ENCODE data around the gene CDH4.

CDH4 gene

GRCh38 chr20:61776491-61777075 is 524.5 kb downstream of the CDH4 start:
- Histone ChIP-seq H3K27me3 (ENCODE audit: low read depth, low read length) (no peaks in the 10 kb centered on the region), H3K36me3 (ENCODE audit: control insufficient read depth in 1 of 2, insufficient read depth in 2 of 2, low read length in 2 of 2) (no peaks in the 10 kb centered on the region), H3K9me3 (ENCODE audit: control insufficient read depth in 1 of 2, low read length in 2 of 2) (peaks cover 3 to 10% of the 10 kb centered on the region in 2 donors), H3K4me3 (ENCODE audit: low read depth in 1 of 2, low read length in 2 of 2) (no peak overlapping the region), H3K4me1 (ENCODE audit: control insufficient read depth in 1 of 2, insufficient read depth in 2 of 2, low read length in 2 of 2) (no peaks in the 10 kb centered on the region), H3K27ac (ENCODE audit: low read length) (no peak overlapping the region)

GRCh38 chr20:61777773-61778494 is 525.9 kb downstream of the CDH4 start:
- Histone ChIP-seq H3K36me3 (ENCODE audit: control insufficient read depth in 1 of 2, insufficient read depth in 2 of 2, low read length in 2 of 2) (no peaks in the 10 kb centered on the region), H3K4me1 (ENCODE audit: control insufficient read depth in 1 of 2, insufficient read depth in 2 of 2, low read length in 2 of 2) (no peaks in the 10 kb centered on the region), H3K9me3 (ENCODE audit: control insufficient read depth in 1 of 2, low read length in 2 of 2) (peaks cover 4 to 16% of the 10 kb centered on the region in 2 donors), H3K27ac (ENCODE audit: low read length) (no peak overlapping the region), H3K4me3 (ENCODE audit: low read depth in 1 of 2, low read length in 2 of 2) (no peak overlapping the region), H3K27me3 (ENCODE audit: low read depth, low read length) (no peaks in the 10 kb centered on the region)

GRCh38 chr20:61778495-61778863 is 526.4 kb downstream of the CDH4 start:
- Histone ChIP-seq H3K4me3 (ENCODE audit: low read depth in 1 of 2, low read length in 2 of 2) (no peak overlapping the region), H3K4me1 (ENCODE audit: control insufficient read depth in 1 of 2, insufficient read depth in 2 of 2, low read length in 2 of 2) (no peaks in the 10 kb centered on the region), H3K9me3 (ENCODE audit: control insufficient read depth in 1 of 2, low read length in 2 of 2) (peaks cover 4 to 16% of the 10 kb centered on the region in 2 donors), H3K27me3 (ENCODE audit: low read depth, low read length) (no peaks in the 10 kb centered on the region), H3K36me3 (ENCODE audit: control insufficient read depth in 1 of 2, insufficient read depth in 2 of 2, low read length in 2 of 2) (no peaks in the 10 kb centered on the region), H3K27ac (ENCODE audit: low read length) (no peak overlapping the region)

GRCh38 chr20:61779176-61779965 is 527.3 kb downstream of the CDH4 start:
- Histone ChIP-seq H3K4me3 (ENCODE audit: low read depth in 1 of 2, low read length in 2 of 2) (no peak overlapping the region), H3K4me1 (ENCODE audit: control insufficient read depth in 1 of 2, insufficient read depth in 2 of 2, low read length in 2 of 2) (no peaks in the 10 kb centered on the region), H3K27me3 (ENCODE audit: low read depth, low read length) (no peaks in the 10 kb centered on the region), H3K9me3 (ENCODE audit: control insufficient read depth in 1 of 2, low read length in 2 of 2) (peaks cover 4 to 16% of the 10 kb centered on the region in 2 donors), H3K27ac (ENCODE audit: low read length) (no peak overlapping the region), H3K36me3 (ENCODE audit: control insufficient read depth in 1 of 2, insufficient read depth in 2 of 2, low read length in 2 of 2) (no peaks in the 10 kb centered on the region)

GRCh38 chr20:61780066-61780465 is 528.0 kb downstream of the CDH4 start:
- Histone ChIP-seq H3K4me3 (ENCODE audit: low read depth in 1 of 2, low read length in 2 of 2) (no peak overlapping the region), H3K36me3 (ENCODE audit: control insufficient read depth in 1 of 2, insufficient read depth in 2 of 2, low read length in 2 of 2) (no peaks in the 10 kb centered on the region), H3K4me1 (ENCODE audit: control insufficient read depth in 1 of 2, insufficient read depth in 2 of 2, low read length in 2 of 2) (no peaks in the 10 kb centered on the region), H3K27me3 (ENCODE audit: low read depth, low read length) (no peaks in the 10 kb centered on the region), H3K27ac (ENCODE audit: low read length) (no peak overlapping the region), H3K9me3 (ENCODE audit: control insufficient read depth in 1 of 2, low read length in 2 of 2) (peaks cover 4 to 16% of the 10 kb centered on the region in 2 donors)

GRCh38 chr20:61784801-61785566 is 532.9 kb downstream of the CDH4 start:
- H3K36me3 ChIP-seq (ENCODE audit: control insufficient read depth in 1 of 2, insufficient read depth in 2 of 2, low read length in 2 of 2) = no peaks in the 10 kb centered on the region
- H3K27ac ChIP-seq (ENCODE audit: low read length) = no peak overlapping the region
- no peaks in the 10 kb centered on the region for H3K4me1 ChIP-seq (ENCODE audit: control insufficient read depth in 1 of 2, insufficient read depth in 2 of 2, low read length in 2 of 2)
- H3K27me3 ChIP-seq (ENCODE audit: low read depth, low read length) = no peaks in the 10 kb centered on the region
- peaks cover 4 to 20% of the 10 kb centered on the region in 2 donors for H3K9me3 ChIP-seq (ENCODE audit: control insufficient read depth in 1 of 2, low read length in 2 of 2)
- no peak overlapping the region for H3K4me3 ChIP-seq (ENCODE audit: low read depth in 1 of 2, low read length in 2 of 2)

- Histone ChIP-seq H3K9me3 (ENCODE audit: control insufficient read depth in 1 of 2, low read length in 2 of 2) (peaks cover 4 to 25% of the 10 kb centered on the region in 2 donors), H3K27ac (ENCODE audit: low read length) (no peak overlapping the region), H3K27me3 (ENCODE audit: low read depth, low read length) (no peaks in the 10 kb centered on the region), H3K4me3 (ENCODE audit: low read depth in 1 of 2, low read length in 2 of 2) (no peak overlapping the region), H3K36me3 (ENCODE audit: control insufficient read depth in 1 of 2, insufficient read depth in 2 of 2, low read length in 2 of 2) (no peaks in the 10 kb centered on the region), H3K4me1 (ENCODE audit: control insufficient read depth in 1 of 2, insufficient read depth in 2 of 2, low read length in 2 of 2) (no peaks in the 10 kb centered on the region)
Measured at GRCh38 chr20:61785567-61785816, 533.4 kb downstream of the CDH4 start.

GRCh38 chr20:61786230-61786629 is 534.2 kb downstream of the CDH4 start:
- H3K4me3 ChIP-seq (ENCODE audit: low read depth in 1 of 2, low read length in 2 of 2) = no peak overlapping the region
- H3K27ac ChIP-seq (ENCODE audit: low read length) = no peak overlapping the region
- H3K4me1 ChIP-seq (ENCODE audit: control insufficient read depth in 1 of 2, insufficient read depth in 2 of 2, low read length in 2 of 2) = no peaks in the 10 kb centered on the region
- no peaks in the 10 kb centered on the region for H3K27me3 ChIP-seq (ENCODE audit: low read depth, low read length)
- no peaks in the 10 kb centered on the region for H3K36me3 ChIP-seq (ENCODE audit: control insufficient read depth in 1 of 2, insufficient read depth in 2 of 2, low read length in 2 of 2)
- H3K9me3 ChIP-seq (ENCODE audit: control insufficient read depth in 1 of 2, low read length in 2 of 2) = peaks cover 4 to 18% of the 10 kb centered on the region in 2 donors

GRCh38 chr20:61788343-61788742 is 536.3 kb downstream of the CDH4 start:
- Histone ChIP-seq H3K27ac (ENCODE audit: low read length) (no peak overlapping the region), H3K36me3 (ENCODE audit: control insufficient read depth in 1 of 2, insufficient read depth in 2 of 2, low read length in 2 of 2) (no peaks in the 10 kb centered on the region), H3K4me1 (ENCODE audit: control insufficient read depth in 1 of 2, insufficient read depth in 2 of 2, low read length in 2 of 2) (no peaks in the 10 kb centered on the region), H3K27me3 (ENCODE audit: low read depth, low read length) (no peaks in the 10 kb centered on the region), H3K9me3 (ENCODE audit: control insufficient read depth in 1 of 2, low read length in 2 of 2) (peaks cover 0 to 9% of the 10 kb centered on the region in 2 donors), H3K4me3 (ENCODE audit: low read depth in 1 of 2, low read length in 2 of 2) (no peak overlapping the region)

GRCh38 chr20:61789329-61789728 is 537.3 kb downstream of the CDH4 start:
- H3K27me3 ChIP-seq (ENCODE audit: low read depth, low read length) = no peaks in the 10 kb centered on the region

More at GRCh38 chr20:61789329-61789728, 537.3 kb downstream of the CDH4 start:
- Histone ChIP-seq H3K27ac (ENCODE audit: low read length) (no peak overlapping the region), H3K9me3 (ENCODE audit: control insufficient read depth in 1 of 2, low read length in 2 of 2) (peaks cover 0 to 9% of the 10 kb centered on the region in 2 donors), H3K4me1 (ENCODE audit: control insufficient read depth in 1 of 2, insufficient read depth in 2 of 2, low read length in 2 of 2) (no peaks in the 10 kb centered on the region), H3K4me3 (ENCODE audit: low read depth in 1 of 2, low read length in 2 of 2) (no peak overlapping the region), H3K36me3 (ENCODE audit: control insufficient read depth in 1 of 2, insufficient read depth in 2 of 2, low read length in 2 of 2) (no peaks in the 10 kb centered on the region)
